OCI-LY7 (cell line): ENCODE data around the gene MAPK8IP1.

Source experiments
- EZH2phosphoT487 ChIP-seq: fragments of 200-600 bp; sonication (generic); IDR thresholded peaks from 2 replicates; pipeline ENCODE4 v1.6.1; 2018; ENCODE audit warnings: low read depth, borderline replicate concordance, mild to moderate bottlenecking, mixed run types, antibody characterized with exemption, low read length, moderate library complexity, mixed read lengths
- TF ChIP-seq, protein P1 (sequence below): fragments of 200-600 bp; sonication (generic); conservative IDR thresholded peaks from 2 replicates; pipeline ENCODE4 v1.5.1; 2014; ENCODE audit warnings: mild to moderate bottlenecking, antibody characterized with exemption, low read length, moderate library complexity, mixed read lengths

DNA sequence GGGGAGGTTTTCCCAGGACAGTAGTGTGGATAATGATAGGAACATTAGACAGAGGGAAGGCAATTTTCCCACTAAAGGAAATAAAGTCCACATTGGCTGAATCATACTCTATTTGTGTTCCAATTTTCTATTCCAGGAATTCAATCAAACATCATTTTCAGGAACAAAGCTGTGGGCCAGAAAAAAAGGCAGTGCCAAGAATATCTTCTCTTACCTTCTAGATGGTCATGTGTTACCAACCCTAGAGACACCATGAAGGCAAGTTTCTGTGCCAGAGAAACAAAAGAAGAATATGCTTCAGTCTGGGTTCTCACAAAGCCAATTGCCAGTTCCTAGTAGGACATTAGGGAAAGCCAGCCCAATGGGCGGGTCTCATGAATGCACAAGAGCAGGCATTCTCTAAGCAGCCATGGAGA, 64.5 kb downstream of the MAPK8IP1 start:
- TF ChIP-seq EZH2phosphoT487, result no peak
- TF ChIP-seq, protein P1, sequence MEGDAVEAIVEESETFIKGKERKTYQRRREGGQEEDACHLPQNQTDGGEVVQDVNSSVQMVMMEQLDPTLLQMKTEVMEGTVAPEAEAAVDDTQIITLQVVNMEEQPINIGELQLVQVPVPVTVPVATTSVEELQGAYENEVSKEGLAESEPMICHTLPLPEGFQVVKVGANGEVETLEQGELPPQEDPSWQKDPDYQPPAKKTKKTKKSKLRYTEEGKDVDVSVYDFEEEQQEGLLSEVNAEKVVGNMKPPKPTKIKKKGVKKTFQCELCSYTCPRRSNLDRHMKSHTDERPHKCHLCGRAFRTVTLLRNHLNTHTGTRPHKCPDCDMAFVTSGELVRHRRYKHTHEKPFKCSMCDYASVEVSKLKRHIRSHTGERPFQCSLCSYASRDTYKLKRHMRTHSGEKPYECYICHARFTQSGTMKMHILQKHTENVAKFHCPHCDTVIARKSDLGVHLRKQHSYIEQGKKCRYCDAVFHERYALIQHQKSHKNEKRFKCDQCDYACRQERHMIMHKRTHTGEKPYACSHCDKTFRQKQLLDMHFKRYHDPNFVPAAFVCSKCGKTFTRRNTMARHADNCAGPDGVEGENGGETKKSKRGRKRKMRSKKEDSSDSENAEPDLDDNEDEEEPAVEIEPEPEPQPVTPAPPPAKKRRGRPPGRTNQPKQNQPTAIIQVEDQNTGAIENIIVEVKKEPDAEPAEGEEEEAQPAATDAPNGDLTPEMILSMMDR, result no peak
